Activated CD4-positive, CD25-positive, alpha-beta regulatory T cell treated with anti-CD3 and anti-CD28 coated beads, Interleukin-2, amount 50 U/mL, for 72 hours (primary cell): ENCODE data around the gene PKMYT1.

ENCODE experiments used
- DNase-seq: peaks from one replicate; pipeline ENCODE4 v3.0.0; 2021

Gene PKMYT1

DNA sequence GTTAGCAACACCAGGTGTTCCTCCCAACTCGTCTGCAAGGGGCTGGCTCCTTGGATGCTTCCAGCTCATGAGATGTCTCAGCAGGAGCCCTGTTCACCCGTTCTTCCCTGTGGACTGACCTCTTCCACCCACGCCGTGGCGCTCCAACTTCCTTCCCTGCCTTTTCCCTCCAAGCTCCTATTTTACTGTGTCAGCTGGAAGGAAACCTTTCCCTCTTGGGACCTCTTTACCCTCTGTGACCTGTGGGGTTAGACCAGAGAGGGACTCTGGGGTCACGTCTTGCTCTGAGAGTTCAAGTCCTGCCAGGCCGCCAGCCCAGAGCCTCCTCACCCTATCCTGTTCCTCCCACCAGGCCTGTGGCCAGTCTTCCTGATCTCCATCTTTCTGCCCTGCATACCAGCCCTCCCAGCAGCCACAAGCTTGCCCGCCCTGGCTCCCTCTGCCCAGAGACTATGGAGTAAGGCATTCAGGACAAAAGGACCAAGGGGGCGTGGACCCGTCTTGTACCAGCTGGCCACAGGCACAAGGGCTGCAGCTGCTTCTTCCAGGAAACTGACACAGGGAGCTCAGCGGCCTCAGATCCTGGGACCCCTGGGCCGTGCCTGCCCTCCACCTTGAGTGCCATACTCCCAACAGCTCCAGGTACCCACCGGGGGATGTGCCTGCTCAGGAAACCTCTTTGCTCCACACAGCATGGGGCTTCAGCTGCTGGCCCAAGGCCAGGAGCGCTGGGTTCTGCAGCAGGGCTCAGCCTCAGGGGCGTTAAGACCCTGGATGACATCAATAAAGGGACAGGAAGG lies 8.1 kb downstream of the PKMYT1 start:
- DNase-seq, result no peak

DNA sequence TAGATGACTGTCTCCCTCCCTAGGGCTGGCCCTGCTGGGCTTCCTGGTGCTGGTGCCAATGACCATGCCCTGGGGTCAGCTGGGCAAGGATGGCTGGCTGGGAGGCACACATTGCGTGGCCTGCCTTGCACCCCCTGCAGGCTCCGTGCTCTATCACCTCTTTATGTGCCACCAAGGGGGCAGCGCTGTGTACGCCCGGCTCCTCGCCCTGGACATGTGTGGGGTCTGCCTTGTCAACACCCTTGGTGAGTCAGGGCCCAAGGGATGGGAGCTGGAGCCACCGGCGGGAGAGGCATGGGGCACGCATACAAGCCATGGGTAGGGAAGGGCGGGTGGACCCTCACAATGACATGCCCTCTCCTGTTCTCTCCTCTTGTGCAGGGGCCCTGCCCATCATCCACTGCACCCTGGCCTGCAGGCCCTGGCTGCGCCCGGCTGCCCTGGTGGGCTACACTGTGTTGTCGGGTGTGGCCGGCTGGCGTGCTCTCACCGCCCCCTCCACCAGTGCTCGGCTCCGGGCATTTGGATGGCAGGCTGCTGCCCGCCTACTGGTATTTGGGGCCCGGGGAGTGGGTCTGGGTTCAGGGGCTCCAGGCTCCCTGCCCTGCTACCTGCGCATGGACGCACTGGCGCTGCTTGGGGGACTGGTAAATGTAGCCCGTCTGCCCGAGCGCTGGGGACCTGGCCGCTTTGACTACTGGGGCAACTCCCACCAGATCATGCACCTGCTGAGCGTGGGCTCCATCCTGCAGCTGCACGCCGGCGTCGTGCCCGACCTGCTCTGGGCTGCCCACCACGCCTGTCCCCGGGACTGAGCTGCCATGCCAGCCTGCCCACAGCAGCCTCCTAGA lies 8.9 kb downstream of the PKMYT1 start:
- no peak for DNase-seq

DNA sequence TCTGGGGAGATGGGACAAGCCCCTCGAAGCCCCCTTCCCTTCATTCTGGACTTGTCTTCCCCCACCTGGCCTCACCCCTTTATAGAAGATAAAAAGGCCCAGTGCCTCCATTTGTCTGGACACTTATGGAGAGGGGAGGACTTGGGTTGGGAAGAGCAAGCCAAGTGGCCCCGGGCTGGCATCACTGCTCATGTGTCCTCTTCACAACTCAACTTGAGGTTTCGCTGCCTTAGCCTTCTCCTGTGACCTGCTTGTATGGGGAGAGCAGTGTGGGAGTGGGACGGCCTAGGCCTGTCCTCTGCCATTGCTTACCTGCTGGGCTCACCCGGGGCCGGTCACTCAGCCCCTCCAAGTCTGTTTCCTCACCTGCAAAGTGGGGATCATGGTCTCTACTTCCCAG lies 9.7 kb downstream of the PKMYT1 start:
- no peak for DNase-seq

DNA sequence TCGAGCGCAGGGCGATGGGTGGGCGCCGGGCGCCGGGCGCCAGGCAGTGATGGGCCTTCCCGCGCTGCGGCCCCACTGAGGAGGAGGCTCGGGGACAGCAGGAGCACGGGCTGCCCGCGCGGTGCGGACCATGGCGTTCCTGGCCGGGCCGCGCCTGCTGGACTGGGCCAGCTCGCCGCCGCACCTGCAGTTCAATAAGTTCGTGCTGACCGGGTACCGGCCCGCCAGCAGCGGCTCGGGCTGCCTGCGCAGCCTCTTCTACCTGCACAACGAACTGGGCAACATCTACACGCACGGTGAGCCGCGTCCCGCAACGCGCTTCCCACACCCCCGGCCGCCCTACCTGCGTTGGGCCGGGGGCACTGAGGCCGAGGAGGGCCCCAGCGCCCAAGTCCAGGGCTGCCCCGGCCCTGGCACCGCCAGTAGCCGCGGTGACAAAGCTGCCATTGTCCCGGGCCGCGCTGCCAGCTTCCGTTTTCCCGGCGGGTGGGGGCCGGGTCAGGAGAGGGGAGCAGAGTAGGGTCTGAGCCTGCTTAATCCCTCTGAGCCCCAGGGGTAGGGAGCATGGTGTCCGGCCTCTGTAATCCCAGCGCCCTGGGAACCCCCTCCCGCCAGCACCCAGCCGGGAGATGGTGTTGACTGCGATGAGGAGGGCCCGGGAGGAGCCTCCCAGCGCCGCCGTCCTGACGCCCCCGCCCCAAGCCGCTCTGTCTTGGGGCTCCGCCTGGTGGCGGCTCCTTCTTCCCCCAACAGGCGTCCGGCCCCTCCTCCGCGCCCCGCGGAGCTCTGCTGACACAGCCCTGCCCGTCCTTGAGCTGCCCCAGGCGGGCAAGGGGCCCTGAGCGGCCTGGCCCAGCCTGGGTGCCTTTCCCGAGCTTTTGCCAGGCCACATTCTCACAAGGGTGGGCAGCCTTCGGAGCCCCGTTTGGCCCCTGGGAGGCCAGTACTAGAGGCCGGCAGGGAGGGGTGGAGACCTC lies 10.4 kb downstream of the PKMYT1 start:
- DNase-seq, result peak; percentile 76

DNA sequence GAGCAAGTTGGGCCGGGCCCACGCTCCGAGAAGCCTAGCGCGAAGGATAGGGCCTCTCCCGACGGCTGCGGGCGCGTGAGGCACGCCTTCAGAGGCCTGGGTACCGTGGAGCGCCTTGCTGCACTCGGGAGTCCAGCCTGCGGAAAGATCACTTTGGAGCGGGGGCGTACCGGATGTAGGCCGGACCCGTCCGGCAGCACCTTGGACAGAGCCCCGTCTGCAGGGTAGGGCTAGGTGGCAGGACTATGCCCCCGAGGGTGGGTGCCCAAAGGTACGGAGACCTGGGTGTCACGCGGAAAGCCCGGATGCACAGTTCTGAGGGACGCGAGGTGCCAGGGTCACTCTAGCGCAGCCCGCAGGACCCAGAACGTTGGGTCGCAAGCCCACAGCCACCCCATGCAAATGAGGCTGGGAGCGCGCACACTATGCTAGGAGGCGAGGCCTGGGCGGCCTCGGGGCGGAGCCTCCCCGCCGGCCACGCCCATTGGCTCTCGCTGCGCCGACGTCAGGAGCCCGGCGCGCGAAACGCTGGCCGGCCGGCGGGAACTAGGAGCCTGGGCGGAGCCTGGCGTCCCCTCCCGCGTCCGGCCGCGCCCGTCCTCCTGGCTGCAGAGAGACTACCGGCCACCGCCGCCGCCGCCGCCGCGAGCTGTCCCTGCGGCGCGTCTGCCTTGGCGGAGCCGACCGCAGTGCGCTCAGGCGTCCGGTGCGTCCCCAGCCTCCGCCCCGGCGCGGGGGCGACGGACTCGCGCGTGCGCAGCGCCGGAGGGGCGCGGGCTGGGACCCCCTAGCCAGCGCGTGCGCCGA lies 11.3 kb downstream of the PKMYT1 start, which contains the start of gene PAQR4:
PAQR4 (plus strand) TSS at position 611 of the 807 bp plus-strand sequence. CDS start 327 bp downstream, outside the sequence.
- peak; percentile 88 for DNase-seq

DNA sequence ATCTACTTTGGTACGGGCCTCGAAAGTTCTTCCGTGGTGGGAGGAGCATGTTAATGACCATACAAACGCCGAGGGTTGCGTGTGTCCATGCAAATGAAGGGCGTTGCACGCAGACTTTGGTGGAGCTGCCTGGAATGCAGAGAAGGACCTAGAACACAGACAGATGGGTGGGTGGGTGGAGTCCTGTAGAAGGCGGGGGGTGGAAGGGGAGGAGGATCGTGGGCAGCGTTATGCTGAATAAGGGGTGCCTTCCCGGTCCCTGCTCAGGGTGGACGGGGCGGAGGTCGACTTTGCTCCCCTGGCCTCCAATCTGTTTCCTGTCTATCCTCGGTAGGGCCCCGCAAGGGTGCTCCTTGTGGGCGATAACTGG lies 11.9 kb downstream of the PKMYT1 start:
- no peak for DNase-seq

DNA sequence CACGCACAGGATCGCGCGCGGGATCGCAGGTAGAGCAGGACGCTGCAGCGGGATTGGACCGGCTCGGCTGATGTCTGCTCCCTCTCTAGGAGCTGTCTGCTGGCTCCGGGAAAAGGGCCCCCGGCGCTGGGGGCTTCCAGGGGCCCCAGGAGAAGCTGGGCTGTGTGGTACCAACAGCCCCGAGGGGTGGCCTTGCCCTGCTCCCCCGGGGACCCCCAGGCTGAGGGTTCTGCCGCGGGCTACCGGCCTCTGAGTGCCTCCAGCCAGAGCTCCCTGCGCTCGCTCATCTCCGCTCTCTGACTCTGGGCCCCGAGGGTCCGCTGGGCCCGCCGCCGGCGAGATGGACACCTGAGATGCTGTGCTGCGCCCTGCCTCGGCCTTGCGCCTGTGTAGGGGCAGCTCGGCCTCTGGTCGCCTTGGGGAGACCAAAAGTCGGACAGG lies 12.5 kb downstream of the PKMYT1 start:
- DNase-seq, result no peak

DNA sequence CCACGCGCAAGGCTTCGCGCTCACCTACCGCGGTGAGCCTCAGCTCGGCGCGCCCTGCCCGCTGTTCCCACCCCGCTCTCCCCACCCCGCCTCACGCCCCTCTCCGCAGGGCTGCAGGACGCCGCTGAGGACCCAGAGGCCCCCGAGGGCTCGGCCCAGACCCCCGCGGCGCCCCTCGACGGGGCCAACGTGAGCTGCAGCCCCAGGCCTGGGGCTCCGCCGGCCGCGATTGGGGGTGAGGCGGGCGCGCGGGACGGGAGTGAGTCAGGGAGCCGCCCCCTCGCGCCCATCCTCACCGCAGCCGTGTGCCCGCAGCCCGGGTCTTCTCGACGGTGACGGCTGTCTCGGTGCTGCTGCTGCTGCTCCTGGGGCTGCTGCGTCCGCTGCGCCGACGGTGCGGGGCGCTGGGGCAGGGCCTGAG lies 13.0 kb downstream of the PKMYT1 start:
- DNase-seq, result no peak

DNA sequence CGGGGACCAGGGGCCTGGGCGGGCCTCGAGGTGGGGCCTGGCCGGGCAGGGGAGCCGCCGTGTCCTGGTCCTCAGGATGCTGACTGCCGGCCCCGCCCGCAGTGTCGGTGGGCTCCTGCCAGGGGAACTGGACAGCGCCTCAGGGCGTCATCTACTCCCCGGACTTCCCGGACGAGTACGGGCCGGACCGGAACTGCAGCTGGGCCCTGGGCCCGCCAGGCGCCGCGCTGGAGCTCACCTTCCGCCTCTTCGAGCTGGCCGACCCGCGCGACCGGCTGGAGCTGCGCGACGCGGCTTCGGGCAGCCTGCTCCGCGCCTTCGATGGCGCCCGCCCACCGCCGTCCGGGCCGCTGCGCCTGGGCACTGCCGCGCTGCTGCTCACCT lies 13.4 kb downstream of the PKMYT1 start:
- DNase-seq, result no peak

DNA sequence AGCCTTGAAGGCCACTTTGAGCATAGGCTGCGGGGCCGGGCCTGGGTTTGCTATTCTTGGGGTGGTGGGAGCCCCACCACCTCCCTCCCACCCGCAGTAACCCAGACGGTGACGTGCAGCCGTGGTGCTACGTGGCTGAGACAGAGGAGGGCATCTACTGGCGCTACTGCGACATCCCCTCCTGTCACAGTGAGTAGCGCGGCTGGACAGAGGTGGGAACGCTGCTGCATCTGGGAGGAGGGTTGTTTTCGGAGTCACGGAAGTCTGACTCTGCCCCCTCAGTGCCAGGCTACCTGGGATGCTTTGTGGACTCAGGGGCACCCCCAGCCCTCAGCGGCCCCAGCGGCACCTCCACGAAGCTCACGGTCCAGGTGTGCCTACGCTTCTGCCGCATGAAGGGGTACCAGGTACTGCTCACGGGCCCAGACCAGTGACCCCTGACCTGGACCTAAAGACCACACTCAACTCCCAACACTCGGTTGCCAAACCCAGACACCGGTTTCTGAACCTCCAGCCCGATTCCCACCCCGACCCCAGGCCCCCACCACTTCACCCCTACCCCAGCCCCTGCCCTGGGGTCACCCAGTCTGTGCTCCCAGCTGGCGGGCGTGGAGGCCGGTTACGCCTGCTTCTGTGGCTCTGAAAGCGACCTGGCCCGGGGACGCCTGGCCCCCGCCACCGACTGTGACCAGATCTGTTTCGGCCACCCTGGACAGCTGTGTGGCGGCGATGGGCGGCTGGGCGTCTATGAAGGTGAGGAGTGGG lies 14.0 kb downstream of the PKMYT1 start:
- DNase-seq, result no peak

DNA sequence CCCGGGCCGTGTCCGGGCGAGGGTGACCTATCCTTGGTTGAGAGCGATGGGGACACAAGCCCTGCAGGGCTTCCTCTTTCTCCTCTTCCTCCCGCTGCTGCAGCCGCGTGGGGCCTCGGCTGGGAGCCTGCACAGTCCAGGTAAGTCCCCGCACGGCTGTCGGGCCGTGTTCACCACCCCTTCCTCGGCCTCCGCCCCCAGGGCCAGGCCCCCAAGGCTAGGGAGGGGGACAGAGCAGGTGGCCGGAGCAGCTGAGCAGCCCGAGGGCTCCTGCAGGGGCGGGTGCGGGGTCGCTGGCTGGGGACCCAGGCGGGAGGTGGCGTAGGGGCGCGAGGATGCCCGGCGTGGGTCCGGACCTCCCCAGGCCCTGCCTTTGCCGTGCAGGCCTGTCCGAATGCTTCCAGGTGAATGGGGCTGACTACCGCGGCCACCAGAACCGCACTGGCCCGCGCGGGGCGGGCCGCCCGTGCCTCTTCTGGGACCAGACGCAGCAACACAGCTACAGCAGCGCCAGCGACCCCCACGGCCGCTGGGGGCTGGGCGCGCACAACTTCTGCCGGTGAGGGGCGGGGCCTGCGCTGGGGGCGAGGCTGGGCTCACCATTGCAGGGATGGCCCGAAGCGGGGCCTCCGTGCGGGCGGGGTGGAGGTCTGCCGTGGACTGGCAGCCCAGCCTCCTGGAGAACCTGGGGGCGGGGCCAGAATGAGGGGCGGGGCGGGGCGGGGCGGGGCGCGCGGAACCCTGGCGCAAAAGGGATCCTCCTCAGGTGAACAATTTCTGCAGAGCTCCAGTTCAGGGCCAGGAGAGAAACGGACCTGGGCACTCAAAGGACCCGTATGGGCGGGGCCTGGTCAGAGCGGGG lies 15.5 kb downstream of the PKMYT1 start:
- DNase-seq, result peak; percentile 61

DNA sequence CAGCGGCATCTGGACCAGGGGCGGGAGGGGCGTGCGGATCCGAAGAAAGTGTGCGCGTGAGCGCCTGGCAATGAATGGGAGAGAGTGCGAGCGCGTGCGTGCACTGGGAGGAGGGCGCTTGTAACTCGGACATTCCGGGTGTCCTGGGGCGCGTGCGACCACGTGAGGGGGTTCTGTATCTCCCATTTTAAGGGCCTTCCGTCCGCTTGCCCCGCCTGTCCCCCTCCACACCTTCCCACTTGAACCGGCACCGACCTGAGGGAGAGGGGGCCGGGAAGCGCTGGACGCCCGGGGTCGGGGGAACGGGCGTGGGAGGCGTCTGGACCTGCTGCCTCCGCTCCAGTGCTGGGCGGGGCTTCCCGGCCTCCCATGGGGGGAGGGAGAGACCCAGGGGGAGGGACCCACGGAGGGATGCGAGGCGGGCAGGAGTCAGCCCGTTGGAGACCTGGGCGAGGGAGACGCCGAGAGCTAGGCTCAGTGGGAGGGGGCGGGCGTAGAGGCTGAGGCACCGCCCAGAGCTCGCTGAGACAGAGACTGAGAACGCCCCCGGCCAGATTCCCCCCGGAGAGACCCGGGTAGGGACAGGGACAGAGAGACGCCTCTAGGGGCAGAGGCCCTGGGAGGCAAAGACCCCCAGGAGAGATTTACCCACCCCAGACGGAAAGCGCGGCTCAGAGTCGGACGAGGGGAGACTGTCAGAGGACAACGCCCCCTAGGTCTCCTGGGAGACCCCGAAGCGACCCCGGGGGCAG lies 16.3 kb downstream of the PKMYT1 start, which contains the start of gene KREMEN2:
KREMEN2 (plus strand) TSS at position 553 of the 752 bp plus-strand sequence. CDS start 246 bp downstream, outside the sequence.
- no peak for DNase-seq

DNA sequence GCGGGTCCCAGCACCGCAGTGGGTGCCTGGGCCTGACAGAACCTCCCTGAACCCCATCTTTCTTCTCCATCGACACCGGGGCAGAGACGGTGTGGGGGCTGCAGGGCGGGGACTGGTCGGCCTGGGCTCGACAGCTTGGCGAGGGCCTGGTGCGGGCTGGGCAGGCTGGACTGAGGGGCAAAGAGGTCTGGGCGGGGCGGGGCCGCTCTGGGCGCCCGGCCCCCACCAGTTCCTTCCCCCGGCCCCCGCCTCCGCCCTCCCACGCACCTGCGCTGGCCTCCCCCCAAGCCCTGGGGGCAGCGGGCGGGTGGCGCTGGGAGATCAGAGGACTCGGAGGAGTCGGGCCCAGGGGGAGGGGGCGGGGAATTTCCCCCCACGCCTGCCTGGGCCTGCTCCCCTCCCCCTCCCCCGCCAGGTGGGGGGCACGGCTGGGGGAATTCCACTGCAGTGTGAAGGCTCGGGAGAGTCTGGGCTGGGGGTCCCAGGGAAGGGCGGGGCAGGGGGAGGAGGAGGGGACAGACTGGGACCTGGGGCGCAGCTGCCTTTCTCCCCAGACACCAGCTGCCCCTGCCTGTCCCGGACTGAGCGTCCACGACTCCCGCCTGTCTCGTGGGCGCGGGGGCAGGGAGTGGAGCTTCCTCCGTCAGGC lies 17.0 kb downstream of the PKMYT1 start:
- DNase-seq, result no peak

DNA sequence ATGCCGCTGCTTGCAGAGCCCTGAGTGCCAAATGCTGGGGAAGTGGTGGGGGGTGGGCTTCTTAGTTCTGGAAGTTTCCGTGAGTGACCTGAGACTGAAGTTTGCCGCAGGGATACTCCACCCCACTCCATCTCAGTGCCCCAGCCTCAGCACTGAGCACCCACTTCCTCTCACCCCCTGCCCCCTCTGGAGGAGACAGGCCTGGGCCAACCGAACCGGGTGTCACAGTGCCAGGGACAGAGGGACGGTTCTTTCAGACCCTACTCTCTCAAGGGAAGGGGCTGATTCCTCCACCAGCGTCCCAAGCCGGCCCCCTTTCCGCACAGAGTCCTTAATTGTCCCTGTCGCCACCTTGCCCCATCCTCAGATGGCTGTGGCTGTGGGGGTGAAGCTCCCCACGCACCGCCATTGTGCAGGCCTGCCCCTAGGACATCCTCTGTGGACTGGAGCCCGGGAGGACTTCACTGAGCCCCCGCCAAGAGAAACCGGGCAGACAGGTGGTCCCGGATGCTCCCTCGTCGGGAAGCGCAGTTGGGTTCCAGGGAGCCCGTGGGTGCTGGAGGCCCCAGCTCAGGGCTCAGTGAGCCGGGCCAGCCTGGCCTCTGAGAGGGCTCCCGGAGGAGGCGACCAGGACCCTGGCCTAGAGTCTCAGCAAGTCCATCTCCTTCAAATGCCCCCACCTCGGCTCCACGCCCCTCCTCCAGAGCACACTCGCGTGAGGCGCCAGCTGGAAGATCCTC lies 17.7 kb downstream of the PKMYT1 start:
- peak; percentile 29 for DNase-seq

DNA sequence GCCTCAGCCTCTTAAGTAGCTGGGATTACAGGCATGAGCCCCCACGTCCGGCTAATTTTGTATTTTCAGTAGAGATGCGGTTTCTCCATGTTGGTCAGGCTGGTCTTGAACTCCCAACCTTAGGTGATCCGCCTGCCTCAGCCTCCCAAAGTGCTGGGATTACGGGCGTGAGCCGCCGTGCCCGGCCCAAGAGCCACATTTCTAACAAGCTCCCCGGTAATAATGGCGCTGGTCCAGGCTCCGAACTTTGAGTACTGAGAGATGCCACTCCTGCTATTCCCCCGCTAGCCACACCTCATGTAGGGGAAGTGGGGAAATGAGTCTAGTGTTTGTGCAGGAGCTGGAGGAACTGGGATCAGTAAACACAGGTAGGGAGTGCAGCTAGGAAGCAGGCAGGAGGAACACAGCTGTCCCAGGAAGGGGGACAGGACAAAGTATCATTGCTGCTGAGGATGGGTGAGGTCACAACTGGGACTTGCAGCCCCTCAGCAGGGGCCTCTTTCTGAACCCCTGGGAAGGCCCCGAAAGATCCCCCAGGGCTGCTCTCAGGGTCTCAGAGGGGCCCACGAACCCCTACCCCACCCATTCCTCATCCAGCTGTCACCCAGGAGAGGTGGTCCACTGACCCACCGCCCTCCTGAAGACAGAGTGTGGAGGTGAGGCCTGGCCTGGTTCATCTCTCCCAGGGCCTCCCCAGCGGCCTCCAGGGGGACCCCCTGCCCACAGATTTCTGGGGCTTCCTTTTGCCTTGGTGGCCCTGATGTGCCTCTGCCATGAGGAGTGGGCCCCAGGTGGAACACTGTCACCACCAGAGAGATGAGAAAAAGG lies 19.8 kb downstream of the PKMYT1 start:
- no peak for DNase-seq

DNA sequence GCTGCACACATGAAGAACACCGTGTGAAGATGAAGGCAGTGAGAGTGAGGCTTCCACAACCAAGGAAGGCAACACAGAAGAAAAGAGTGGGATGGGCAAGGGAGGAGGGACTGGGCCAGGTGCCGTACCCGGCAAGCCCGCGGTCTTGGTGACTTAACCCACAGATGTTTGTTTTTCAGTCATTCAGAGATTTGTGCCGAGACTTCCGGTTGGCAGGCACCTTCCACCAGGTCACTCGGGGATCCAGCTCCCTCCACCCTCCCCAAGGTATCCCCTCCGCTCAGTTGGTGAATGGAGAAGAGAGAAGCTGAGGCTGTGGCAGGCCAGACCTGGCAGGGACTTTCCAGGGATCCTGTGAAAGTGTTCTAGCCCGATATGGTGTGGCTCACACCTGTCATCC lies 21.0 kb downstream of the PKMYT1 start:
- no peak for DNase-seq

DNA sequence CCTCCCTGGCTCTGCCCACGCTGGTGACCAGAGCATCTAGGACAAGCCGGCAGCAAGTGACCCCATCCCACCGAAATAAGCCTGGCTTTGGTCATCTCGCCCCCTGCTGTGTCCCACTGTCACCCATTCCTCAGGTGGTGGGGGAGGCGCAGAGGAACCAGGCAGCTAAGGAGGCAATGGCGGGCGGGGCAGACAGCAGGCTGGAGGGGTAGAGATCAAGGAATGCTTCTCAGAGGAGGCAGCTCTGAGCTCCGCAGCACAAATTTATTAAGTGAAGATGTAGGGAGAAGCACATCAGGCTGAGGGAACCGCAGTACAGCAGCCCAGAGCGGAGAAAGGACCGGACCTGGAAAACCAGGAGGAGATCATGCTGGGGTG lies 23.7 kb downstream of the PKMYT1 start:
- DNase-seq, result no peak
